Measurements from ENCODE around the gene MARK2.

- TF ChIP-seq POLR2A (IDR thresholded peaks at IDR 0.05; ENCODE audit: low read depth, low read length) (no peak), POLR2AphosphoS5 (IDR thresholded peaks at IDR 0.05; ENCODE audit: low read depth, low read length) (no peak)
These were observed 54.4 kb downstream of the MARK2 start for GRCh38 chr11:63893355-63893754.
